K562 (cell line): ENCODE results near the gene PODNL1. TPM values are rescaled to one million over a fixed set of nuclear protein-coding genes. Genes with fewer than 3 reads are reported as not detected.

ENCODE experiments used
- CXXC5 ChIP-seq: fragments of 250-450 bp; sonication (Bioruptor Pico); IDR thresholded peaks from 2 replicates; pipeline ENCODE4 v1.8.0; 2022; ENCODE audit warnings: inconsistent platforms, mild to moderate bottlenecking, moderate library complexity
- ETV6 ChIP-seq, 3 experiments: fragments of 150-350 bp in 1 of 3; sonication (generic) in 1 of 3; formaldehyde crosslinking in 1 of 3; IDR thresholded peaks; 2 replicates each; pipeline versions ENCODE4 v1.6.1 to v1.8.0; 2014 to 2022; ENCODE audit warnings: borderline replicate concordance in 2 of 3, low read depth in 2 of 3, antibody characterized with exemption in 1 of 3, low read length in 1 of 3, mild to moderate bottlenecking in 1 of 3, missing genetic modification reagents in 1 of 3
- HDAC1 ChIP-seq, 2 experiments: fragments of 450-650 bp; IDR thresholded peaks; 2 replicates each; pipeline ENCODE4 v1.6.1; 2016 to 2017; ENCODE audit warnings: inconsistent platforms in 1 of 2, mild to moderate bottlenecking in 1 of 2, moderate library complexity in 1 of 2
- MTA3 ChIP-seq: fragments of 450-650 bp; formaldehyde crosslinking; IDR thresholded peaks from 2 replicates; pipeline ENCODE4 v1.6.1; 2017; ENCODE audit warnings: mild to moderate bottlenecking, borderline replicate concordance
- POLR2A ChIP-seq: fragments of 450-650 bp; conservative IDR thresholded peaks from 2 replicates; pipeline ENCODE4 v1.6.1; 2016
- RFX5 ChIP-seq: IDR thresholded peaks from 2 replicates; pipeline ENCODE4 v1.6.1; 2011; ENCODE audit warnings: low read depth, mild to moderate bottlenecking, improper control_type of control experiment, low read length
- TCF7L2 ChIP-seq: fragments of 150-350 bp; IDR thresholded peaks from 2 replicates; pipeline ENCODE4 v1.6.1; 2016; ENCODE audit warnings: low read depth, mild to moderate bottlenecking, low read length, moderate library complexity
- YY1 ChIP-seq, 3 experiments: IDR thresholded peaks; 2 replicates each; pipeline ENCODE4 v1.6.1; 2011; ENCODE audit warnings: low read length in 2 of 3, mild to moderate bottlenecking in 2 of 3, moderate library complexity in 2 of 3, borderline replicate concordance in 1 of 3, control low read depth in 1 of 3, low read depth in 1 of 3; ENCODE audit not compliant: insufficient read depth in 3 of 3, insufficient replicate concordance in 2 of 3, control insufficient read depth in 1 of 3, insufficient read length in 1 of 3; ENCODE audit errors: extremely low read depth in 1 of 3
- ZNF184 ChIP-seq: sonication (generic); formaldehyde crosslinking; IDR thresholded peaks from 2 replicates; pipeline ENCODE4 v1.5.0; 2020; ENCODE audit warnings: missing genetic modification reagents
- polyA plus RNA-seq, 8 experiments: library from polyadenylated mRNA; depleted of rRNA in 4 of 8; stranded (reverse) in 5 of 8; unstranded in 3 of 8; fragments of >200 nt; fragmentation: Nextera tagmentation in 2 of 8; fragmentation: Illumina TruSeq in 1 of 8; extraction: Ambion mirVana in 2 of 8; extraction: Trizol in 1 of 8; gene quantifications; 2 replicates each; pipeline versions ENCODE4 v1.2.1 to v1.2.3, GENCODE V29; 2011 to 2014; ENCODE audit warnings: inconsistent platforms in 1 of 8, missing spikeins in 1 of 8
- total RNA-seq, 7 experiments: library from RNA; depleted of rRNA in 6 of 7; stranded (reverse); fragments of >200 nt in 6 of 7; fragmentation: Illumina TruSeq in 2 of 7; extraction: Trizol in 2 of 7; gene quantifications; 2 replicates each; pipeline versions ENCODE4 v1.2.1 to v1.2.3, GENCODE V29; 2011 to 2021; ENCODE audit warnings: low replicate concordance in 1 of 7
- TF ChIP-seq, protein P1 (sequence below): fragments of 450-650 bp; IDR thresholded peaks from 2 replicates; pipeline ENCODE4 v1.6.1; 2018; ENCODE audit not compliant: partially characterized antibody
- TF ChIP-seq, protein P2 (sequence below), 2 experiments: IDR thresholded peaks in 1 of 2; conservative IDR thresholded peaks in 1 of 2; 2 replicates each; pipeline ENCODE4 v1.6.1; 2016; ENCODE audit warnings: low read depth in 2 of 2, mild to moderate bottlenecking in 1 of 2, missing compliant biosample characterization in 1 of 2, missing genetic modification characterization in 1 of 2, moderate library complexity in 1 of 2
- TF ChIP-seq, protein P3 (sequence below), 2 experiments: fragments of 450-650 bp in 1 of 2; IDR thresholded peaks; 2 replicates each; pipeline ENCODE4 v1.6.1; 2011 to 2017; ENCODE audit warnings: low read depth in 2 of 2, antibody characterized with exemption in 1 of 2, borderline replicate concordance in 1 of 2, low read length in 1 of 2, mild to moderate bottlenecking in 1 of 2, mixed read lengths in 1 of 2; ENCODE audit not compliant: control insufficient read depth in 1 of 2

The PODNL1 gene
- total and polyA plus RNA-seq, 9 of the 15 experiments (the other 6 are each of a cell fraction or from before 2014, with no cell fraction given), result 0.18 to 0.47 (median 0.23) TPM; not detected in 3

DNA sequence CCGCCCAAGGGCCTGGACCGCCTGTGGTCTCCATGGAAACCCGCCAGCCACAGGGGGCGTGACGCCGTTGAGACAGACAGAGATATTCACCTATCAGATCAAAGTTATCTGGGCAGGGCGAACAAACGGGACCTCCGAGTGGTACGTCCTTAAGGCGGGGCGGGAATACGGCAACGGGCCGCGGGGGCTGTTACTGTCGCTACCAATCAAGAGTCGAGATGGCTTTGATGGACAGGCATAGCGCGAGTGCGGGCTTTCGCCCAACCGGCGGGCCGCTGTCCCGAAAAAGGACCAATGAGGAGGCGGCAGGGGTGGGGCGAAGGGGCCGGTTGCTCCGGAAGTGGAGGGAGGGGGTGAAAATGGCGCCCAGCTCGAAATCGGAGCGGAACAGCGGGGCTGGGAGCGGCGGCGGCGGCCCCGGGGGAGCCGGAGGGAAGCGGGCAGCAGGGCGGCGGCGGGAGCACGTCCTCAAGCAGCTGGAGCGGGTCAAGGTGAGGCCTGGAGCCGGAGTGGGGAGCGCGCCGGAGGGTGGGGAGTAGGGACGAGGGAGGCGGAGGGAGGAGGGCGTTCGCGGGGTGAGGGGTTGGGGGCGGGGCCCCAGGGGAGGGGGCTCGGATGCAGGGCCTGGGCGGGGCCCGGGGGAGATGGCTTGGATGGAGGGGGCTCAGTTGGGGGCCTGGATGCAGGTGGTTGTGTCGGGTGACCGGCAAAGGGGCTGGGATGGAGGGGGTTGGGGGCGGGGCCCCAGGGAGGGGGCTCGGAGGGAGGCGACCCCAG, 14.1 kb upstream of the PODNL1 start, which contains the start of gene DCAF15 (continued):
- TF ChIP-seq, protein P1, sequence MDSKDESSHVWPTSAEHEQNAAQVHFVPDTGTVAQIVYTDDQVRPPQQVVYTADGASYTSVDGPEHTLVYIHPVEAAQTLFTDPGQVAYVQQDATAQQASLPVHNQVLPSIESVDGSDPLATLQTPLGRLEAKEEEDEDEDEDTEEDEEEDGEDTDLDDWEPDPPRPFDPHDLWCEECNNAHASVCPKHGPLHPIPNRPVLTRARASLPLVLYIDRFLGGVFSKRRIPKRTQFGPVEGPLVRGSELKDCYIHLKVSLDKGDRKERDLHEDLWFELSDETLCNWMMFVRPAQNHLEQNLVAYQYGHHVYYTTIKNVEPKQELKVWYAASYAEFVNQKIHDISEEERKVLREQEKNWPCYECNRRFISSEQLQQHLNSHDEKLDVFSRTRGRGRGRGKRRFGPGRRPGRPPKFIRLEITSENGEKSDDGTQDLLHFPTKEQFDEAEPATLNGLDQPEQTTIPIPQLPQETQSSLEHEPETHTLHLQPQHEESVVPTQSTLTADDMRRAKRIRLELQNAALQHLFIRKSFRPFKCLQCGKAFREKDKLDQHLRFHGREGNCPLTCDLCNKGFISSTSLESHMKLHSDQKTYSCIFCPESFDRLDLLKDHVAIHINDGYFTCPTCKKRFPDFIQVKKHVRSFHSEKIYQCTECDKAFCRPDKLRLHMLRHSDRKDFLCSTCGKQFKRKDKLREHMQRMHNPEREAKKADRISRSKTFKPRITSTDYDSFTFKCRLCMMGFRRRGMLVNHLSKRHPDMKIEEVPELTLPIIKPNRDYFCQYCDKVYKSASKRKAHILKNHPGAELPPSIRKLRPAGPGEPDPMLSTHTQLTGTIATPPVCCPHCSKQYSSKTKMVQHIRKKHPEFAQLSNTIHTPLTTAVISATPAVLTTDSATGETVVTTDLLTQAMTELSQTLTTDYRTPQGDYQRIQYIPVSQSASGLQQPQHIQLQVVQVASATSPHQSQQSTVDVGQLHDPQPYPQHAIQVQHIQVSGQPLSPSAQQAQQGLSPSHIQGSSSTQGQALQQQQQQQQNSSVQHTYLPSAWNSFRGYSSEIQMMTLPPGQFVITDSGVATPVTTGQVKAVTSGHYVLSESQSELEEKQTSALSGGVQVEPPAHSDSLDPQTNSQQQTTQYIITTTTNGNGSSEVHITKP, result peak; percentile 81
- TF ChIP-seq ETV6 (IDR thresholded peaks at IDR 0.05; ENCODE audit: borderline replicate concordance in 1 of 2, low read depth in 2 of 2, low read length in 1 of 2) (no peak), ETV6 (CRISPR knock-in tag; IDR thresholded peaks at IDR 0.05; ENCODE audit: borderline replicate concordance) (no peak), YY1 (IDR thresholded peaks at IDR 0.05; ENCODE audit: borderline replicate concordance in 1 of 3, control insufficient read depth in 1 of 3, extremely low read depth in 1 of 3, insufficient read depth in 3 of 3, insufficient read length in 1 of 3, insufficient replicate concordance in 2 of 3, low read depth in 1 of 3, low read length in 2 of 3) (peak; percentile 77 to 97 (median 95)), HDAC1 (IDR thresholded peaks at IDR 0.05) (peak in 1 of 2 experiments; percentile 84; a peak in 2 of 4 replicates), POLR2A (peak; percentile 90), MTA3 (peak; percentile 88; the same call in 1 of the 2 replicates), TCF7L2 (no peak), CXXC5 (peak; percentile 100), ZNF184 (no peak), RFX5 (no peak)
- TF ChIP-seq, protein P2, sequence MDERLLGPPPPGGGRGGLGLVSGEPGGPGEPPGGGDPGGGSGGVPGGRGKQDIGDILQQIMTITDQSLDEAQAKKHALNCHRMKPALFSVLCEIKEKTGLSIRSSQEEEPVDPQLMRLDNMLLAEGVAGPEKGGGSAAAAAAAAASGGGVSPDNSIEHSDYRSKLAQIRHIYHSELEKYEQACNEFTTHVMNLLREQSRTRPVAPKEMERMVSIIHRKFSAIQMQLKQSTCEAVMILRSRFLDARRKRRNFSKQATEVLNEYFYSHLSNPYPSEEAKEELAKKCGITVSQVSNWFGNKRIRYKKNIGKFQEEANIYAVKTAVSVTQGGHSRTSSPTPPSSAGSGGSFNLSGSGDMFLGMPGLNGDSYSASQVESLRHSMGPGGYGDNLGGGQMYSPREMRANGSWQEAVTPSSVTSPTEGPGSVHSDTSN (CRISPR knock-in tag; IDR thresholded peaks at IDR 0.05; ENCODE audit: low read depth), result peak; percentile 96
- TF ChIP-seq, protein P2 (tag; conservative IDR thresholded peaks at IDR 0.05; ENCODE audit: low read depth), result peak; percentile 100
- TF ChIP-seq, protein P3, sequence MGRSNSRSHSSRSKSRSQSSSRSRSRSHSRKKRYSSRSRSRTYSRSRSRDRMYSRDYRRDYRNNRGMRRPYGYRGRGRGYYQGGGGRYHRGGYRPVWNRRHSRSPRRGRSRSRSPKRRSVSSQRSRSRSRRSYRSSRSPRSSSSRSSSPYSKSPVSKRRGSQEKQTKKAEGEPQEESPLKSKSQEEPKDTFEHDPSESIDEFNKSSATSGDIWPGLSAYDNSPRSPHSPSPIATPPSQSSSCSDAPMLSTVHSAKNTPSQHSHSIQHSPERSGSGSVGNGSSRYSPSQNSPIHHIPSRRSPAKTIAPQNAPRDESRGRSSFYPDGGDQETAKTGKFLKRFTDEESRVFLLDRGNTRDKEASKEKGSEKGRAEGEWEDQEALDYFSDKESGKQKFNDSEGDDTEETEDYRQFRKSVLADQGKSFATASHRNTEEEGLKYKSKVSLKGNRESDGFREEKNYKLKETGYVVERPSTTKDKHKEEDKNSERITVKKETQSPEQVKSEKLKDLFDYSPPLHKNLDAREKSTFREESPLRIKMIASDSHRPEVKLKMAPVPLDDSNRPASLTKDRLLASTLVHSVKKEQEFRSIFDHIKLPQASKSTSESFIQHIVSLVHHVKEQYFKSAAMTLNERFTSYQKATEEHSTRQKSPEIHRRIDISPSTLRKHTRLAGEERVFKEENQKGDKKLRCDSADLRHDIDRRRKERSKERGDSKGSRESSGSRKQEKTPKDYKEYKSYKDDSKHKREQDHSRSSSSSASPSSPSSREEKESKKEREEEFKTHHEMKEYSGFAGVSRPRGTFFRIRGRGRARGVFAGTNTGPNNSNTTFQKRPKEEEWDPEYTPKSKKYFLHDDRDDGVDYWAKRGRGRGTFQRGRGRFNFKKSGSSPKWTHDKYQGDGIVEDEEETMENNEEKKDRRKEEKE (IDR thresholded peaks at IDR 0.05; ENCODE audit: borderline replicate concordance in 1 of 2, control insufficient read depth in 1 of 2, low read depth in 2 of 2, low read length in 1 of 2), result no peak
